OCI-LY7 (cell line): ENCODE measurements around the gene DIAPH3.

Experiments
- CTCF ChIP-seq: fragments of 200-600 bp; sonication (generic); conservative IDR thresholded peaks from 2 replicates; pipeline ENCODE4 v1.5.1; 2014; ENCODE audit warnings: mild to moderate bottlenecking, antibody characterized with exemption, low read length, moderate library complexity, mixed read lengths
- EZH2phosphoT487 ChIP-seq: fragments of 200-600 bp; sonication (generic); IDR thresholded peaks from 2 replicates; pipeline ENCODE4 v1.6.1; 2018; ENCODE audit warnings: low read depth, borderline replicate concordance, mild to moderate bottlenecking, mixed run types, antibody characterized with exemption, low read length, moderate library complexity, mixed read lengths

- TF ChIP-seq CTCF (no peak), EZH2phosphoT487 (no peak)
Observed at GRCh38 chr13:59701261-59701660, 462.5 kb downstream of the DIAPH3 start.
